Measurements from ENCODE around the gene GFRAL. TPM values are rescaled to one million over a fixed set of nuclear protein-coding genes. Genes with fewer than 3 reads are reported as not detected.
"Not testable (repeated sequence)": the region's sequence is repeated elsewhere in the genome, so short reads cannot be mapped to it uniquely, and the experiment has no call there.

The GFRAL gene
- total RNA-seq, 4 donors from 2014 or later = not detected

DNA sequence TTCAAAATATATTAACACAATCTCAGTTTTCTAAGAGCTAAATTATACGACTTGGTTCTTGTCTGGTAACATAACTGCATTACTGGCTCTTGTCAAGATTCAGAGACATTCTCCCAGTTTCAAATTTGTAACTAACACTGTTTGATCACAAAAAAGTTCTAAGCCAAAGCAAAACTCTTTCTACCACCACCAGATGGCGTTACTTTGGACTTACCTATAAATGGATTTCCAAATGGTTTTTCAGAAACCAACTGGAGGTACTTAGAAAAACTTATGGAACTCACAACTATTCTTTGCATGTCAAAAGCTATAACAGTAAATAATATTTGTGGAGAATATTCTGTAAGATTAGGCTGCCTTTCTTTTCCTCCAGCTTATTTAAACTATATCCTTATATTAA, 34.2 kb upstream of the GFRAL start:
- WGBS, 2 donors = 45 to 53% methylated on average over 2 of the region's 2 CpGs

DNA sequence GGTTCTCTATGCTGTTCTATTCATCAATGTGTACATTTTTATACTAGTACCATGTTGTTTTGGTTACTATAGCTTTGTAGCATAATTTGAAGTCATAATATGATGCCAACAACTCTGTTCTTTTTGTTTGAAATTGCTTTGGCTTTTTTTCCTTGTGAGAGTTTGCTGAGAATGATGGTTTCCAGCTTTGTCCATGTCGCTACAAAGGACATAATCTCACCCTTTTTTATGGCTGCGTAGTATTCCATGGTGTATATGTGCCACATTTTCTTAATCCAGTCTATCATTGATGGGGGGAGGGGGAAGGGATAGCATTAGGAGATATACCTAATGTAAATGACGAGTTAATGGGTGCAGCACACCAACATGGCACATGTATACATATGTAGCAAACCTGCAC, 30.1 kb upstream of the GFRAL start:
- DNase-seq (ENCODE audit: low spot score in 2 of 2); intact Hi-C loops (cut with DNase I; ENCODE audit: low total_unique reads); H3K4me3 ChIP-seq (ENCODE audit: low read depth, poor library complexity, severe bottlenecking): not testable (repeated sequence)
- WGBS, 2 donors = 87 to 94% methylated on average over 3 of the region's 3 CpGs

More for the DNA sequence above, 34.2 kb upstream of the GFRAL start:
- TF ChIP-seq, protein P1, sequence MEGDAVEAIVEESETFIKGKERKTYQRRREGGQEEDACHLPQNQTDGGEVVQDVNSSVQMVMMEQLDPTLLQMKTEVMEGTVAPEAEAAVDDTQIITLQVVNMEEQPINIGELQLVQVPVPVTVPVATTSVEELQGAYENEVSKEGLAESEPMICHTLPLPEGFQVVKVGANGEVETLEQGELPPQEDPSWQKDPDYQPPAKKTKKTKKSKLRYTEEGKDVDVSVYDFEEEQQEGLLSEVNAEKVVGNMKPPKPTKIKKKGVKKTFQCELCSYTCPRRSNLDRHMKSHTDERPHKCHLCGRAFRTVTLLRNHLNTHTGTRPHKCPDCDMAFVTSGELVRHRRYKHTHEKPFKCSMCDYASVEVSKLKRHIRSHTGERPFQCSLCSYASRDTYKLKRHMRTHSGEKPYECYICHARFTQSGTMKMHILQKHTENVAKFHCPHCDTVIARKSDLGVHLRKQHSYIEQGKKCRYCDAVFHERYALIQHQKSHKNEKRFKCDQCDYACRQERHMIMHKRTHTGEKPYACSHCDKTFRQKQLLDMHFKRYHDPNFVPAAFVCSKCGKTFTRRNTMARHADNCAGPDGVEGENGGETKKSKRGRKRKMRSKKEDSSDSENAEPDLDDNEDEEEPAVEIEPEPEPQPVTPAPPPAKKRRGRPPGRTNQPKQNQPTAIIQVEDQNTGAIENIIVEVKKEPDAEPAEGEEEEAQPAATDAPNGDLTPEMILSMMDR (IDR thresholded peaks at IDR 0.05) = no peak
- TF ChIP-seq POLR2A (IDR thresholded peaks at IDR 0.05) = no peak
- no peak for DNase-seq (ENCODE audit: low spot score in 2 of 2)
- no peak overlapping the region for H3K4me3 ChIP-seq (ENCODE audit: low read depth, poor library complexity, severe bottlenecking)
- intact Hi-C loops (cut with DNase I; ENCODE audit: low total_unique reads) = no loop called here

DNA sequence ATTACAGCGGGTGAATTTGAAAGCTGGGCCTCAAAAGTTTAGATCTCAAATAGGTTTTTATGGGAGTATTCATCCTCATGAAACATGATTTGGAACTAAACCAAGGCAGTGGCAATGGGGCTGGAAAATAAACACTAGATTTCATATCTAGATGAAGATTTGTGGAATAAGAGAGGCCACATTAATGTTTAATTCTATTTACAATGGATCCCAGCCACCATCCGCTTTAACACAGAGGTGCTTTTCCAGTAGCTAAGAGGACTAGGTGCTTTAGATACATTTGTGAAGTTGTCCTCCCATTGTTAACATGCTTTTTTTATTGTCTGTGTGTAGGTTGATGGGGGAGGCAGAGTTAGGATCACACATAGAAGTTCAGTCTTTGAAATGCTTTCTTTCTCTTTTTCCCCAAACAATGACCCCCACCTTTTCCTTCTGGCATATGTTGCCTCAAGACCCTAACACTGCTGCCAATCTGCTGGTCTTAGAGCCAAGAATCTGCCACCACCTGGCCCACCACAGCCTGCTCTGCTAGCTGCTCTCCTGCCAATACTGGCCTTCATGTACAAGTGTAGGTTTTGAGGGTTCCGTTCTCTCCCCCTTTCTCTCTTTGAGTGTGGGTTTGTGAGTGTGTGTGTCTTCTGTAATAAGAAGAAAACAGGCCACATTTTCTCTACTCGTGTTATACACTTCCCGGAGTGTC, 27.8 kb upstream of the GFRAL start:
- no peak for DNase-seq (ENCODE audit: low spot score in 2 of 2)
- TF ChIP-seq, protein P1 (IDR thresholded peaks at IDR 0.05) = no peak
- no peak for TF ChIP-seq POLR2A (IDR thresholded peaks at IDR 0.05)
- WGBS, 2 donors = 78 to 79% methylated on average over 5 of the region's 5 CpGs
- no peak overlapping the region for H3K4me3 ChIP-seq (ENCODE audit: low read depth, poor library complexity, severe bottlenecking)
- intact Hi-C loops (cut with DNase I; ENCODE audit: low total_unique reads) = no loop called here

DNA sequence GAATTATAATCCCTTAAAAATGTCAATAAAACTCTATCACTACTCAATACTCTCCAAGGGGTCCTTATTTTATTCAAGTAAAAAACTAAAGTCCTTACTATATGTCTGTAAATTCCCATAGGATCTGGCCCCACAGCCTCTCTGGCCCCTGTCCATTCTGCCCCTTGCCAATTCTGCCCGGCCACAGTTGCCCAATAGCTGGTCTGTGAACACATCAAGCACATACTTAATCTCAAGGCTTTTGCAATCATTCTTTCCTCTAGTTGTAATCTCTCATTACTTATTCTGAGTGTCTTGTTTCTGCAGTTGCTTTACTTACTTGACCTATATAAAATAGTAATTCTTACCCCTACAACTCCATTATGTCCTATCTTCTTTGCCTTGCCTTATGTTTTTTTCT, 22.5 kb upstream of the GFRAL start:
- TF ChIP-seq, protein P1 (IDR thresholded peaks at IDR 0.05) = no peak
- no peak for TF ChIP-seq POLR2A (IDR thresholded peaks at IDR 0.05)
- H3K4me3 ChIP-seq (ENCODE audit: low read depth, poor library complexity, severe bottlenecking) = no peak overlapping the region
- 82 to 83% methylated on average over 1 of the region's 1 CpG for WGBS, 2 donors
- intact Hi-C loops (cut with DNase I; ENCODE audit: low total_unique reads) = no loop called here
- no peak for DNase-seq (ENCODE audit: low spot score in 2 of 2)

DNA sequence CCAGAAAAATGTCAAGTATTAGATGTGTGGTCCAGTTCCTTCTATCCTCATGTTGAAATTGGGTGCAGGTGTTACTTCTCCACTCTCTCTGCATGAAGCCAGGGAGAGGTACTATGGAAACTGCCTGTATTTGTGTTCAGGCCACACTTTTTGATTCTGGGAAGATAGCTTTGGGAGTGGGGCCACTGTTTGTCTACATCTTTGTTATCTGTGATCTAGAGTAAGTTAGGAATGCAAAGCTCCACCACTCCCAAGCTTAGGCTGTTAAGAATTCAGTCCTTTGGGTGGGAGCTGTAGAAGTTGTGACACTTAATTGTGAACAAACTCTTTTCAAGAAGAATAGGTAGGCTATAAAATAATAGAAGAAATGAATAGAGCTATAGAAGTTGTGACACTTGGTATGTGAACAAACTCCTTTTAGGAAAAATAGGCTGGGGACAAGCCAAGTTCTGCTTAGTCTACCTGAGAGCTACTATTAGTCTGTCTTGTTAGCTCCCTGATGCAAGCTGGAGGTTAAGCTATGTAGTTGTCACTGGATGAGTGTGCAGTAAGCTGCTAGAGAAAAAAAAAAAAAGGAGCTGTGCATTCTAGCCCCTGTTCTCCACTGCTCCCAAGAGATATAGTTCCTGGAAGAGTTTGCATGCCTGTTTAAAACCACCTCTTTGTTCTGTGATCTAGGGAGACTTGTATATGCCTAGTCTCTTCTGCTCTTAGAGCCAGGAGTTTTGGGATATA, 7.1 kb upstream of the GFRAL start:
- intact Hi-C loops (cut with DNase I; ENCODE audit: low total_unique reads) = no loop called here
- H3K4me3 ChIP-seq (ENCODE audit: low read depth, poor library complexity, severe bottlenecking) = no peak overlapping the region
- DNase-seq (ENCODE audit: low spot score in 2 of 2) = no peak
- TF ChIP-seq, protein P1 (IDR thresholded peaks at IDR 0.05) = no peak
- no peak for TF ChIP-seq POLR2A (IDR thresholded peaks at IDR 0.05)

DNA sequence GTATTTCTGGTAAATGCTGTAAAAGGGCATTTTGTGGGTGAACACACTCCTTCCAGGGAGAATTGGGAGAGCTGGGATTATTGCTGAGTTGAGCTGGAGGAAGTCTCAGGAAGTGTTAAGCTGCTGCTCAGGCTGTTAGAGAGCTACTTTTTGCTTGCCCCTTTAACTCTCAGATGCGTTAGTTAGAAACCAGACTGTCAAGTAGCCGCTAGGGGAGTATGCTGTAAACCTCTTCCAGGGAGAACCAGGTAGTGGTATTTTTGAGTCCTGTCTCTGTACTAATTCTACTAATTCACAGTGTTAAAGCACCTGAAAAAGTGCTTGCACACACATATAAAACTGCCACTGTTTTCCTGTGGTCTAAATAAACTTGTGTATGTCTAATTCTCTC, 6.6 kb upstream of the GFRAL start:
- no peak for TF ChIP-seq POLR2A (IDR thresholded peaks at IDR 0.05)
- TF ChIP-seq, protein P1 (IDR thresholded peaks at IDR 0.05) = no peak
- no peak overlapping the region for H3K4me3 ChIP-seq (ENCODE audit: low read depth, poor library complexity, severe bottlenecking)
- intact Hi-C loops (cut with DNase I; ENCODE audit: low total_unique reads) = no loop called here
- 39 to 42% methylated on average over 2 of the region's 2 CpGs for WGBS, 2 donors
- no peak for DNase-seq (ENCODE audit: low spot score in 2 of 2)
